Loucy (cell line): Measurements from ENCODE around the gene NR2C2.

Experiments used
- H2AFZ ChIP-seq: fragments of 200-600 bp; sonication (generic); 2 replicates; pipeline ENCODE4 v1.6.0; 2016; ENCODE audit warnings: antibody characterized with exemption, mild to moderate bottlenecking, low read length, moderate library complexity
- H3F3A ChIP-seq: fragments of 200-600 bp; 2 replicates; pipeline ENCODE4 v1.6.0; 2016; ENCODE audit warnings: antibody characterized with exemption, low read depth, mild to moderate bottlenecking
- H3K27me3 ChIP-seq: fragments of 200-600 bp; sonication (generic); 2 replicates; pipeline ENCODE4 v1.6.1; 2014; ENCODE audit warnings: low read length, mild to moderate bottlenecking; ENCODE audit not compliant: insufficient read depth, poor library complexity, severe bottlenecking
- H3K36me3 ChIP-seq: fragments of 200-600 bp; sonication (generic); 2 replicates; pipeline ENCODE4 v1.6.1; 2016; ENCODE audit warnings: low read length; ENCODE audit not compliant: insufficient read depth
- H3K4me1 ChIP-seq: fragments of 200-600 bp; sonication (generic); 2 replicates; pipeline ENCODE4 v1.5.1; 2014; ENCODE audit warnings: low read length, mild to moderate bottlenecking; ENCODE audit not compliant: insufficient read depth, poor library complexity, severe bottlenecking
- H3K4me2 ChIP-seq: fragments of 200-600 bp; sonication (generic); 2 replicates; pipeline ENCODE4 v1.6.0; 2014; ENCODE audit warnings: antibody characterized with exemption, low read length, low read depth, mild to moderate bottlenecking; ENCODE audit not compliant: poor library complexity, severe bottlenecking
- H3K4me3 ChIP-seq: fragments of 200-600 bp; sonication (generic); 2 replicates; pipeline ENCODE4 v1.5.1; 2014; ENCODE audit warnings: low read length, mild to moderate bottlenecking, mixed read lengths; ENCODE audit not compliant: poor library complexity, severe bottlenecking
- H3K79me2 ChIP-seq: fragments of 200-600 bp; sonication (generic); 2 replicates; pipeline ENCODE4 v1.6.1; 2014; ENCODE audit warnings: low read length; ENCODE audit not compliant: insufficient read depth
- H3K9ac ChIP-seq: fragments of 200-600 bp; sonication (generic); 2 replicates; pipeline ENCODE4 v1.6.0; 2014; ENCODE audit warnings: mild to moderate bottlenecking, low read depth, low read length, moderate library complexity; ENCODE audit not compliant: poor library complexity, severe bottlenecking
- H3K9me2 ChIP-seq: fragments of 200-600 bp; sonication (generic); replicated peaks from 2 replicates; pipeline ENCODE4 v1.6.1; 2016; ENCODE audit warnings: low read depth, low read length, mixed read lengths
- H3K9me3 ChIP-seq: fragments of 200-600 bp; sonication (generic); 2 replicates; pipeline ENCODE4 v1.6.1; 2014; ENCODE audit warnings: mild to moderate bottlenecking, antibody characterized with exemption, low read length, low read depth; ENCODE audit not compliant: insufficient read depth
- H4K20me1 ChIP-seq: fragments of 200-600 bp; sonication (generic); 2 replicates; pipeline ENCODE4 v1.6.0; 2014; ENCODE audit warnings: antibody characterized with exemption, low read length, mild to moderate bottlenecking; ENCODE audit not compliant: insufficient read depth, poor library complexity, severe bottlenecking
- CTCF ChIP-seq: fragments of 200-600 bp; sonication (generic); conservative IDR thresholded peaks from 2 replicates; pipeline ENCODE4 v1.5.1; 2014; ENCODE audit warnings: mild to moderate bottlenecking, antibody characterized with exemption, low read length
- EZH2phosphoT487 ChIP-seq: fragments of 200-600 bp; IDR thresholded peaks from 2 replicates; pipeline ENCODE4 v1.6.1; 2018; ENCODE audit warnings: antibody characterized with exemption, mild to moderate bottlenecking, moderate library complexity, borderline replicate concordance

The NR2C2 gene

GRCh38 chr3:15044326-15044725, 96.9 kb downstream of the NR2C2 start:
- no peaks in the 10 kb centered on the region for H3K27me3 ChIP-seq
- H3K9me3 ChIP-seq: no peaks in the 10 kb centered on the region
- no peaks in the 10 kb centered on the region for H3F3A ChIP-seq
- no peak overlapping the region for H3K4me3 ChIP-seq
- no peaks in the 10 kb centered on the region for H3K9me2 ChIP-seq
- H3K4me1 ChIP-seq: peaks cover 21% of the 10 kb centered on the region
- H2AFZ ChIP-seq: no peak overlapping the region
- H3K36me3 ChIP-seq: peaks cover 96% of the 10 kb centered on the region
- H3K79me2 ChIP-seq: no peaks in the 10 kb centered on the region
- TF ChIP-seq EZH2phosphoT487 (no peak), CTCF (no peak)
- peak overlapping the region; percentile 46 for H3K4me2 ChIP-seq
- no peak overlapping the region for H3K9ac ChIP-seq
- peaks cover 10% of the 10 kb centered on the region for H4K20me1 ChIP-seq

- Histone ChIP-seq H3K9ac (no peak overlapping the region), H3K79me2 (no peaks in the 10 kb centered on the region), H3K27me3 (no peaks in the 10 kb centered on the region), H3K4me2 (no peak overlapping the region), H3K4me1 (peaks cover 21% of the 10 kb centered on the region), H3K4me3 (no peak overlapping the region), H3F3A (no peaks in the 10 kb centered on the region), H3K36me3 (peaks cover 98% of the 10 kb centered on the region), H4K20me1 (peaks cover 10% of the 10 kb centered on the region), H3K9me3 (no peaks in the 10 kb centered on the region), H2AFZ (no peak overlapping the region), H3K9me2 (no peaks in the 10 kb centered on the region)
- no peak for TF ChIP-seq EZH2phosphoT487
- TF ChIP-seq CTCF: no peak
Observed at GRCh38 chr3:15045667-15046066, 98.3 kb downstream of the NR2C2 start.

- no peak overlapping the region for H3K4me3 ChIP-seq
- no peak overlapping the region for H3K4me2 ChIP-seq
- no peak overlapping the region for H3K9ac ChIP-seq
- H3K9me3 ChIP-seq: no peaks in the 10 kb centered on the region
- H3K4me1 ChIP-seq: peaks cover 1% of the 10 kb centered on the region
- peaks cover 7% of the 10 kb centered on the region; the same call in 1 of the 2 replicates for H3K79me2 ChIP-seq
- no peaks in the 10 kb centered on the region for H3K27me3 ChIP-seq
- no peaks in the 10 kb centered on the region for H3F3A ChIP-seq
- no peaks in the 10 kb centered on the region for H3K9me2 ChIP-seq
- TF ChIP-seq CTCF (no peak), EZH2phosphoT487 (no peak)
- peaks cover 80% of the 10 kb centered on the region for H3K36me3 ChIP-seq
- peaks cover 1% of the 10 kb centered on the region for H4K20me1 ChIP-seq
- H2AFZ ChIP-seq: no peak overlapping the region
Observed at GRCh38 chr3:15049584-15049983, 102.2 kb downstream of the NR2C2 start.
